ENCODE results near the gene VEGFB. TPM values are rescaled to one million over a fixed set of nuclear protein-coding genes. Genes with fewer than 3 reads are reported as not detected.

The VEGFB gene
- total and polyA plus RNA-seq, 2 donors (not counting 1 experiment from before 2014, with no cell fraction given), result 25.3 to 27.9 TPM

DNA sequence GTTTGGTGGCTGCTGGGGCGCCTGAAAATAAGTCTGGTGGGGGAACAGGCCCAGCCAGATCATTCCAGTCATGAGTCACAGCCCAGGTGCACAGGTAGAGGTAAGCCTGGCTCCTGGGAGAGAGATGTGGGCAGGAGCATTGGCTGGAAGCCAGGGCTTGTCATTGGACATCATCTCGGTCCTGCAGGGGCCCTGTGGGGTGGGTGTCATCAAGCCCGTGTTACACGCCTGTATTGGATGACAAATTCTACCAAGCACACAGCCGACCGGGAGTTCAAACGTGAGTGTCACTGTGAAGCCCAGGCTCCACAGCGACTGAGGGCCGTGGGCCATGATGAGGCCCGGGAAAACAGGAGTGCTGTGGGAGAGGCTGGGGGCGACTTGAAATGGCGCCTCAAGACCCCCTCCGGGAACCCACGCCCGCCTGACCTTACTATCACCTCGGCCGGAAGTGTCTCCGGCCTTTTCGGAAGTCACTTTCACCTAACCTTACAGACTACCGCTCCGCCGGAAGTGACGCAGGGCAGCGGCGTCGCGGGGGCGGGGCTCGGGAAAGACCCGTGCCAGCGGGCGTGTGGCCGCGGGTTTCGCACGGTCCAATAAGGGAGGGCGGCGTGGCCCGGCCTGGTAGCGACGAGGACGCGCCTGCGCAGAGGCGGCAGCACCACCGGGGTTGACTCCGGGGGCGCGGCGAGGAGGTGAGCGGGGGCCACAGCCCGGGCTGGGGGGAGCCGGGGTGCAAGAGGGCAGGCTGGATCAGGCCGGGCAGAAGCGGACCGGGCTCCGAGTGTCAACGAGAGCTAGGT is 6.3 kb downstream of the VEGFB start, which contains the start of gene FKBP2:
Gene FKBP2, plus strand, starts transcription at position 661 of the 806 bp plus-strand sequence. CDS start 1,293 bp downstream, outside the sequence.
- H3K27me3 ChIP-seq (ENCODE audit: control insufficient read depth, insufficient read depth, low read length), result no peaks in the 10 kb centered on the region
- H3K9me3 ChIP-seq (ENCODE audit: control insufficient read depth, insufficient read depth, low read depth, low read length), result no peaks in the 10 kb centered on the region
- H2AFZ ChIP-seq (ENCODE audit: low read length), result peak within 1 kb of the TSS; percentile 11
- TF ChIP-seq, protein P1, sequence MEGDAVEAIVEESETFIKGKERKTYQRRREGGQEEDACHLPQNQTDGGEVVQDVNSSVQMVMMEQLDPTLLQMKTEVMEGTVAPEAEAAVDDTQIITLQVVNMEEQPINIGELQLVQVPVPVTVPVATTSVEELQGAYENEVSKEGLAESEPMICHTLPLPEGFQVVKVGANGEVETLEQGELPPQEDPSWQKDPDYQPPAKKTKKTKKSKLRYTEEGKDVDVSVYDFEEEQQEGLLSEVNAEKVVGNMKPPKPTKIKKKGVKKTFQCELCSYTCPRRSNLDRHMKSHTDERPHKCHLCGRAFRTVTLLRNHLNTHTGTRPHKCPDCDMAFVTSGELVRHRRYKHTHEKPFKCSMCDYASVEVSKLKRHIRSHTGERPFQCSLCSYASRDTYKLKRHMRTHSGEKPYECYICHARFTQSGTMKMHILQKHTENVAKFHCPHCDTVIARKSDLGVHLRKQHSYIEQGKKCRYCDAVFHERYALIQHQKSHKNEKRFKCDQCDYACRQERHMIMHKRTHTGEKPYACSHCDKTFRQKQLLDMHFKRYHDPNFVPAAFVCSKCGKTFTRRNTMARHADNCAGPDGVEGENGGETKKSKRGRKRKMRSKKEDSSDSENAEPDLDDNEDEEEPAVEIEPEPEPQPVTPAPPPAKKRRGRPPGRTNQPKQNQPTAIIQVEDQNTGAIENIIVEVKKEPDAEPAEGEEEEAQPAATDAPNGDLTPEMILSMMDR (conservative IDR thresholded peaks at IDR 0.05 in 1 of 2, IDR thresholded peaks at IDR 0.05 in 1 of 2; ENCODE audit: low read depth in 1 of 2, low read length in 2 of 2), result no peak
- peak within 1 kb of the TSS; percentile 72 to 92 (median 84) for H3K4me3 ChIP-seq (replicated peaks in 1 of 4; ENCODE audit: control extremely low read depth in 1 of 4, insufficient read depth in 1 of 4, low read depth in 3 of 4, low read length in 4 of 4)
- H3K79me2 ChIP-seq (ENCODE audit: control insufficient read depth, insufficient read depth, low read length), result peaks cover 33% of the 10 kb centered on the region
- peaks cover 17% of the 10 kb centered on the region for H3K36me3 ChIP-seq (ENCODE audit: control insufficient read depth, insufficient read depth, low read length)
- peak within 1 kb of the TSS; percentile 94 for H3K9ac ChIP-seq (ENCODE audit: insufficient read depth, low read length)
- peak within 1 kb of the TSS; percentile 96 for H3K27ac ChIP-seq (ENCODE audit: insufficient read depth, low read length)
- peak within 1 kb of the TSS; percentile 89 for H3K4me2 ChIP-seq (ENCODE audit: extremely low read depth, insufficient read depth, low read length)
- H4K20me1 ChIP-seq (ENCODE audit: control insufficient read depth, extremely low read depth, insufficient read depth, low read length), result no peaks in the 10 kb centered on the region
- peak; percentile 94 to 97 for DNase-seq (ENCODE audit: low read depth in 2 of 2)
- peaks cover 20% of the 10 kb centered on the region for H3K4me1 ChIP-seq (ENCODE audit: control insufficient read depth, extremely low read depth, insufficient read depth, low read length)

DNA sequence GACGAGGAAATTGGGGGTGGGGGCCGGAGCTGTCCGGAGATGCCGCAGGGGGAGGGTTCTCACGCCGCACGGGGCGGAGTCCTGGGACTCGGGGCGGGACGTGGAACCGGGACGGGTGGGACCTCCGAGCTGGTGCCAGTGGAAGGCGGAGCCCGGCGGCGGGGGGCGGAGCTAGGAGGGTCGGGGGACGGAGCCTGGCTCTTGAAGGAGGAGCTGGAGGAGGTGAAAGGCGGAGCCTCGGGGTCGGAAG is 6.8 kb downstream of the VEGFB start:
- Histone ChIP-seq H4K20me1 (ENCODE audit: control insufficient read depth, extremely low read depth, insufficient read depth, low read length) (no peaks in the 10 kb centered on the region), H3K9ac (ENCODE audit: insufficient read depth, low read length) (peak overlapping the region; percentile 94), H3K27me3 (ENCODE audit: control insufficient read depth, insufficient read depth, low read length) (no peaks in the 10 kb centered on the region), H3K4me1 (ENCODE audit: control insufficient read depth, extremely low read depth, insufficient read depth, low read length) (peaks cover 20% of the 10 kb centered on the region), H3K36me3 (ENCODE audit: control insufficient read depth, insufficient read depth, low read length) (peaks cover 15% of the 10 kb centered on the region), H2AFZ (ENCODE audit: low read length) (no peak overlapping the region), H3K4me3 (replicated peaks in 1 of 4; ENCODE audit: control extremely low read depth in 1 of 4, insufficient read depth in 1 of 4, low read depth in 3 of 4, low read length in 4 of 4) (peak overlapping the region; percentile 45 to 81 (median 55)), H3K27ac (ENCODE audit: insufficient read depth, low read length) (peak overlapping the region; percentile 96), H3K9me3 (ENCODE audit: control insufficient read depth, insufficient read depth, low read depth, low read length) (no peaks in the 10 kb centered on the region), H3K79me2 (ENCODE audit: control insufficient read depth, insufficient read depth, low read length) (peaks cover 37% of the 10 kb centered on the region), H3K4me2 (ENCODE audit: extremely low read depth, insufficient read depth, low read length) (peak overlapping the region; percentile 15)
- TF ChIP-seq, protein P1 (conservative IDR thresholded peaks at IDR 0.05 in 1 of 2, IDR thresholded peaks at IDR 0.05 in 1 of 2; ENCODE audit: low read depth in 1 of 2, low read length in 2 of 2), result no peak
- TF ChIP-seq EZH2 (IDR thresholded peaks at IDR 0.05; ENCODE audit: low read length, missing control alignments), result no peak
- peak; percentile 97 to 99 for DNase-seq (ENCODE audit: low read depth in 2 of 2)

DNA sequence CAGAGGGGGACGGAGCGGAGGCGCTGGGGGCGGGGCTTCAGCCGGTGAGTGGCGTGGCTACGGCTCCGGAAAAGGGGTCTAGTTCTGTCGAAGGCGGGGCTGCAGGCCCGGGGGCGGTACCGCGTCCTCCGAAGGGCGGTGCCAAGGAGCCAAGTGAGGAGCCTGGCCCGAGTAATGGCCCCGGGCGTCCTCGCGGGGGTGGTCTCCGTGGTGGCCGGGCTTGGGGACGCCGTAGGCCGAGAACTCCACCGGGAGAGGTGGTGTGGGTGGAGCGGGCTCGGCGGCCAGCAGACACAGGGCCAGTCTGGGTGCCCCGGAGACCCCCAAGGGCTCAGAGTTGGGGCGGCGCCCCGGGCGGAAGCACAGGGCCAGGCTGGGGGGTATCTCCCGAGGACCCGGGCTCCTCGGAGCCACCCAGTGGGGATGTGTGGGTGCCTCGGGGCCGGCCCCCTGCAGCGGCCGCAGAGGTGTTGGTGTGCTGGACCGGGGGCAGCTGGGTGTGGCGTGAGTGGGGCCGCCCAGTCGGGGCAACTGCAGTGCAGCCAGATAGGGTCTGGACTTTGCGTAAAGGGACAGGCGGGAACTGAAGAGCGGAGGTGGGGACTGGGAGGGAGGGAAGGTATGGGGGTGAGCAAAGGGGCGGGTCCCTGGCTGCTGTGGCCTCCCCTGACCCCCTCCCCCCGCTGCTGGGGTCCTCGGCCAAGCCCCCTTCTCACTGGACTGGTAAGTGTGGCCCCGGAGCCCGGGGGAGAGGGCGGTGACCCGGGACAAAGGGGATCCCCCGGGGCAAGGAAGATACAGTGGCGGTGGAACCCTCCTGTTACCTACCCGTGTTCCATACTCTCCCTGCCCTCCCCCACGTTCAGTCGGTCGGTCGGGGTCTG is 7.3 kb downstream of the VEGFB start:
- peak overlapping the region; percentile 81 for H3K4me2 ChIP-seq (ENCODE audit: extremely low read depth, insufficient read depth, low read length)
- H3K27me3 ChIP-seq (ENCODE audit: control insufficient read depth, insufficient read depth, low read length), result no peaks in the 10 kb centered on the region
- no peaks in the 10 kb centered on the region for H4K20me1 ChIP-seq (ENCODE audit: control insufficient read depth, extremely low read depth, insufficient read depth, low read length)
- no peak overlapping the region for H2AFZ ChIP-seq (ENCODE audit: low read length)
- H3K79me2 ChIP-seq (ENCODE audit: control insufficient read depth, insufficient read depth, low read length), result peaks cover 38% of the 10 kb centered on the region
- TF ChIP-seq, protein P1 (conservative IDR thresholded peaks at IDR 0.05 in 1 of 2, IDR thresholded peaks at IDR 0.05 in 1 of 2; ENCODE audit: low read depth in 1 of 2, low read length in 2 of 2), result no peak
- no peak for TF ChIP-seq EZH2 (IDR thresholded peaks at IDR 0.05; ENCODE audit: low read length, missing control alignments)
- peak overlapping the region; percentile 78 for H3K9ac ChIP-seq (ENCODE audit: insufficient read depth, low read length)
- peak overlapping the region; percentile 78 for H3K27ac ChIP-seq (ENCODE audit: insufficient read depth, low read length)
- H3K36me3 ChIP-seq (ENCODE audit: control insufficient read depth, insufficient read depth, low read length), result peaks cover 15% of the 10 kb centered on the region
- DNase-seq (ENCODE audit: low read depth in 2 of 2), result peak in 1 of 2 donors; percentile 48
- H3K4me1 ChIP-seq (ENCODE audit: control insufficient read depth, extremely low read depth, insufficient read depth, low read length), result peaks cover 20% of the 10 kb centered on the region
- H3K4me3 ChIP-seq (replicated peaks in 1 of 4; ENCODE audit: control extremely low read depth in 1 of 4, insufficient read depth in 1 of 4, low read depth in 3 of 4, low read length in 4 of 4), result peak overlapping the region; percentile 68 to 92 (median 84)
- no peaks in the 10 kb centered on the region for H3K9me3 ChIP-seq (ENCODE audit: control insufficient read depth, insufficient read depth, low read depth, low read length)

Measured in fibroblast of lung (primary cell).